ENCODE data around the gene C17orf75. TPM values are rescaled to one million over a fixed set of nuclear protein-coding genes. Genes with fewer than 3 reads are reported as not detected.

The C17orf75 gene
- total and polyA plus RNA-seq, 2 experiments from 2014 or later = 11.1 to 14.7 TPM

DNA sequence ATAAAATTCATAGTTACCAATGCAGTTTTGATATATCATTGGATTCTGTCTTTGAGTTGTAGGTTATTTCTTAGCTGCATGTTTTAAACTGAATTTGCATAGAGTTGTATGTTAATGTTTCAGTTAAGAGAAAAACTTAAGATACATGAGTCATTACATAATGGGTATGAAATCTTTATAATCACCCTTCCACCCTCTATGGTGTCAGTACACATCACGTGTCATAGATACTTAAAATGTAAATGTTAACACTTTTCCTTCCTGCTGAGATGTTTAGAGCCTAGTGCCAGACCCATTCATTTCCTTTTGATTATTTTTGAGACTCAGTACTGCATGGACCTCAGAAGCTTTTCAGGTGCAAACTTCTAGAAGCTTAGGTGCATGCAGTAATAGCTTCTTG, 28.5 kb upstream of the C17orf75 start:
- 0 out of 2 replicates have a peak, but pooled peaks cover 6% of the 10 kb centered on the region for H3K4me1 ChIP-seq (ENCODE audit: insufficient read depth)
- peaks cover 98% of the 10 kb centered on the region for H3K79me2 ChIP-seq (ENCODE audit: insufficient read depth)
- H3K4me2 ChIP-seq (ENCODE audit: unreplicated experiment) = no peak overlapping the region
- no peak overlapping the region for H3K27ac ChIP-seq
- H3K4me3 ChIP-seq = no peak overlapping the region
- H3K27me3 ChIP-seq (replicated peaks; ENCODE audit: insufficient read depth) = no peaks in the 10 kb centered on the region
- H3K9me3 ChIP-seq (ENCODE audit: low read depth) = no peaks in the 10 kb centered on the region
- 95 to 100% methylated on average over 1 of the region's 1 CpG for WGBS, 2 experiments (ENCODE audit: low coverage in 1 of 2, low lambda C conversion rate in 2 of 2, missing lambda C conversion rate in 2 of 2)
- peaks cover 32% of the 10 kb centered on the region for H3F3A ChIP-seq (ENCODE audit: insufficient read depth)
- peaks cover 91% of the 10 kb centered on the region for H3K36me3 ChIP-seq (ENCODE audit: low read depth)
- DNase-seq = no peak
- H2AFZ ChIP-seq = no peak overlapping the region
- TF ChIP-seq EZH2phosphoT487 (IDR thresholded peaks at IDR 0.05; ENCODE audit: insufficient read depth, low read depth) (no peak), EZH2 (IDR thresholded peaks at IDR 0.05; ENCODE audit: insufficient read depth, poor library complexity, severe bottlenecking) (no peak)
- in situ Hi-C loops (cut with MboI) = no loop called here
- H4K20me1 ChIP-seq (ENCODE audit: insufficient read depth) = peaks cover 16% of the 10 kb centered on the region; the same call in 1 of the 2 replicates
- no peak overlapping the region for H3K9ac ChIP-seq
- H3K9me2 ChIP-seq (ENCODE audit: insufficient read depth) = no peaks in the 10 kb centered on the region

GRCh38 chr17:32361270-32361669, 19.3 kb upstream of the C17orf75 start:
- in situ Hi-C loops (cut with MboI) = no loop called here

DNA sequence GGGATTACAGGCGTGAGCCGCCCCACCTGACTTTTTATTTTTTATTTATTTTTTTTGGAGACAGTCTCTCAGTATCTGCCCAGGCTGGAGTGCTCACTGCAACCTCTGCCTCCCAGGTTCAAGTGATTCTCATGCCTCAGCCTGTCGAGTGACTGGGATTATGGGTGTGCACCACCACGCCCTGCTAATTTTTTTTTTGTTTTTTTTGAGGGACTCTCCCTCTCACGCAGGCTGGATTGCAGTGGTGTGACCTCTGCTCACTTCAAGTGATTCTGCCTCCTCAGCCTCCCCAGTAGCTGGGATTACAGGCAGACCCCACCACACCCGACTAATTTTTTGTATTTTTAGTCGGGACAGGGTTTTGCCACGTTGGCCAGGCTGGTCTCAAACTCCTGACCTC, 15.6 kb upstream of the C17orf75 start:
- Histone ChIP-seq H3K4me3 (no peak overlapping the region), H3K27ac (no peak overlapping the region), H3K4me1 (ENCODE audit: insufficient read depth) (peaks cover 23% of the 10 kb centered on the region), H3K9me2 (ENCODE audit: insufficient read depth) (no peaks in the 10 kb centered on the region), H2AFZ (no peak overlapping the region), H3K4me2 (ENCODE audit: unreplicated experiment) (no peak overlapping the region), H4K20me1 (ENCODE audit: insufficient read depth) (peaks cover 45% of the 10 kb centered on the region), H3F3A (ENCODE audit: insufficient read depth) (peaks cover 26% of the 10 kb centered on the region), H3K79me2 (ENCODE audit: insufficient read depth) (peaks cover 100% of the 10 kb centered on the region), H3K9me3 (ENCODE audit: low read depth) (no peaks in the 10 kb centered on the region), H3K9ac (no peak overlapping the region), H3K27me3 (replicated peaks; ENCODE audit: insufficient read depth) (no peaks in the 10 kb centered on the region), H3K36me3 (ENCODE audit: low read depth) (peaks cover 77% of the 10 kb centered on the region)
- no peak for DNase-seq
- no peak for TF ChIP-seq EZH2phosphoT487 (IDR thresholded peaks at IDR 0.05; ENCODE audit: insufficient read depth, low read depth)
- TF ChIP-seq EZH2 (IDR thresholded peaks at IDR 0.05; ENCODE audit: insufficient read depth, poor library complexity, severe bottlenecking) = no peak
- 82 to 83% methylated on average over 8 of the region's 8 CpGs for WGBS, 2 experiments (ENCODE audit: low coverage in 1 of 2, low lambda C conversion rate in 2 of 2, missing lambda C conversion rate in 2 of 2)
- in situ Hi-C loops (cut with MboI) = no loop called here

More at GRCh38 chr17:32361270-32361669, 19.3 kb upstream of the C17orf75 start:
- no peak for TF ChIP-seq EZH2phosphoT487 (IDR thresholded peaks at IDR 0.05; ENCODE audit: insufficient read depth, low read depth)
- TF ChIP-seq EZH2 (IDR thresholded peaks at IDR 0.05; ENCODE audit: insufficient read depth, poor library complexity, severe bottlenecking) = no peak
- no peak overlapping the region for H2AFZ ChIP-seq
- no peak overlapping the region for H3K4me2 ChIP-seq (ENCODE audit: unreplicated experiment)
- no peaks in the 10 kb centered on the region for H3K9me2 ChIP-seq (ENCODE audit: insufficient read depth)
- peaks cover 100% of the 10 kb centered on the region for H3K79me2 ChIP-seq (ENCODE audit: insufficient read depth)
- peaks cover 23% of the 10 kb centered on the region for H3F3A ChIP-seq (ENCODE audit: insufficient read depth)
- no peaks in the 10 kb centered on the region for H3K27me3 ChIP-seq (replicated peaks; ENCODE audit: insufficient read depth)
- 0 out of 2 replicates have a peak overlapping the region, but pooled peaks have one; percentile 2 for H3K9ac ChIP-seq
- no peaks in the 10 kb centered on the region for H3K9me3 ChIP-seq (ENCODE audit: low read depth)
- H4K20me1 ChIP-seq (ENCODE audit: insufficient read depth) = peaks cover 31% of the 10 kb centered on the region
- WGBS, 2 experiments (ENCODE audit: low coverage in 1 of 2, low lambda C conversion rate in 2 of 2, missing lambda C conversion rate in 2 of 2) = 96 to 97% methylated on average over 1 of the region's 1 CpG
- no peak overlapping the region for H3K27ac ChIP-seq
- peaks cover 4% of the 10 kb centered on the region; the same call in 1 of the 2 replicates for H3K4me1 ChIP-seq (ENCODE audit: insufficient read depth)
- H3K36me3 ChIP-seq (ENCODE audit: low read depth) = peaks cover 83% of the 10 kb centered on the region
- no peak for DNase-seq
- H3K4me3 ChIP-seq = no peak overlapping the region

GRCh38 chr17:32356750-32357149, 14.8 kb upstream of the C17orf75 start:
- Histone ChIP-seq H3K79me2 (ENCODE audit: insufficient read depth) (peaks cover 100% of the 10 kb centered on the region), H3K9me3 (ENCODE audit: low read depth) (no peaks in the 10 kb centered on the region), H2AFZ (no peak overlapping the region), H3K27ac (no peak overlapping the region), H3K9ac (no peak overlapping the region), H3K27me3 (replicated peaks; ENCODE audit: insufficient read depth) (no peaks in the 10 kb centered on the region), H3K4me3 (no peak overlapping the region), H3K4me2 (ENCODE audit: unreplicated experiment) (no peak overlapping the region), H3K36me3 (ENCODE audit: low read depth) (peaks cover 77% of the 10 kb centered on the region), H4K20me1 (ENCODE audit: insufficient read depth) (peaks cover 44% of the 10 kb centered on the region), H3K4me1 (ENCODE audit: insufficient read depth) (peaks cover 30% of the 10 kb centered on the region), H3K9me2 (ENCODE audit: insufficient read depth) (no peaks in the 10 kb centered on the region), H3F3A (ENCODE audit: insufficient read depth) (peaks cover 24% of the 10 kb centered on the region)
- in situ Hi-C loops (cut with MboI) = no loop called here
- WGBS, 2 experiments (ENCODE audit: low coverage in 1 of 2, low lambda C conversion rate in 2 of 2, missing lambda C conversion rate in 2 of 2) = 86% methylated on average over 5 of the region's 5 CpGs
- peak; percentile 30 for DNase-seq
- no peak for TF ChIP-seq EZH2phosphoT487 (IDR thresholded peaks at IDR 0.05; ENCODE audit: insufficient read depth, low read depth)
- TF ChIP-seq EZH2 (IDR thresholded peaks at IDR 0.05; ENCODE audit: insufficient read depth, poor library complexity, severe bottlenecking) = no peak
